ENCODE results near the gene CEMIP.

The CEMIP gene

DNA sequence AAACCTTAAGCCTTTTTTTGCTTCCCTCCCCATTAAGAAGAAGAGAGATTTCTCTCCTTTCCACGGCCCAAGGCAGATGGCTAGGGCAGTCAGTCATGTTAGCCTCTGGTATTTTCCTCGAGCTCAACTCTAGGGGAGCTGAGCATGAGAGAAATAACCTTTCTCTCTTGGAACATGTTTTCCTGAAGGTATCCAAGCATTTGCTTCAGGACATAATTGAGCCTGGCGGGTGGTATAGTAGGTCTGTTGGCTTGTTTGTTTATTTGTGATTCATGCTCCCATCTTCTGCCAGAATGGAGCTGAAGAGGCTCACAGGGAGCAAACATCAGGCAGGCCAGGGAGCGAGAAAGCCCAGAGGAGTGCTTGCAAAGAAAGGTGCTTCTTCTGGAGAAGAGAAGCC lies 108.0 kb downstream of the CEMIP start:
- Histone ChIP-seq H3K4me2 (ENCODE audit: low read depth, low read length) (no peak overlapping the region), H3K9me3 (replicated peaks; ENCODE audit: insufficient read depth, low read length) (no peaks in the 10 kb centered on the region), H3K4me3 (ENCODE audit: low read length) (no peak overlapping the region), H3K9ac (ENCODE audit: low read length) (no peak overlapping the region), H3K27ac (ENCODE audit: low read length) (no peak overlapping the region), H3K4me1 (ENCODE audit: low read length) (no peaks in the 10 kb centered on the region), H2AFZ (ENCODE audit: low read length) (no peak overlapping the region), H3F3A (ENCODE audit: insufficient read depth, low read length) (no peaks in the 10 kb centered on the region), H3K27me3 (replicated peaks; ENCODE audit: insufficient read depth, low read length) (no peaks in the 10 kb centered on the region), H4K20me1 (ENCODE audit: insufficient read depth, low read length) (no peaks in the 10 kb centered on the region), H3K36me3 (replicated peaks; ENCODE audit: insufficient read depth, low read length) (no peaks in the 10 kb centered on the region), H3K9me2 (replicated peaks; ENCODE audit: insufficient read depth, low read length) (no peaks in the 10 kb centered on the region), H3K79me2 (ENCODE audit: low read length) (no peaks in the 10 kb centered on the region)
- DNase-seq: no peak
- TF ChIP-seq EZH2phosphoT487 (IDR thresholded peaks at IDR 0.05; ENCODE audit: low read length) (no peak), EZH2 (optimal IDR thresholded peaks at IDR 0.05; ENCODE audit: low read depth, low read length) (no peak), CTCF (IDR thresholded peaks at IDR 0.05; ENCODE audit: low read length) (no peak)

DNA sequence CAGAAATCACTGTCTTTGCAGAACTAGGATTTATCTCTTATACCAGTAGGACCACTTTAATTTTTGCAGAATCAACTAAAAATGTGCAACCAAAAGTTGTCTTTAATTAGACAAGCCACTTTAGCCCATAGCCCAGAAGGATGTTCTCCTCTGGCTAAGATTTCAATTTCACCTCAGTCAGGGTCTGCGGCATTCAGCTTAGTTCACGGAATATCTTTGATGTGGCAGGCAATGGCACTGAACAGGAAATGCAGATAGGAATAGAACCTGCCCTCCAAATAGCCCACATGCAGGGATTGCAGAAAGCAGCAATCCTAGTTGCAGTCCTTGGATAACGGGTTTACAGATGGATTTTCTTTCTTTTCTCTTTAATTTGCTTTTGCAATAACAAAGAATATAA lies 109.7 kb downstream of the CEMIP start:
- TF ChIP-seq EZH2phosphoT487 (IDR thresholded peaks at IDR 0.05; ENCODE audit: low read length) (no peak), CTCF (IDR thresholded peaks at IDR 0.05; ENCODE audit: low read length) (no peak), EZH2 (optimal IDR thresholded peaks at IDR 0.05; ENCODE audit: low read depth, low read length) (no peak)
- Histone ChIP-seq H3K4me1 (ENCODE audit: low read length) (no peaks in the 10 kb centered on the region), H3F3A (ENCODE audit: insufficient read depth, low read length) (no peaks in the 10 kb centered on the region), H3K27ac (ENCODE audit: low read length) (no peak overlapping the region), H3K4me3 (ENCODE audit: low read length) (no peak overlapping the region), H3K36me3 (replicated peaks; ENCODE audit: insufficient read depth, low read length) (no peaks in the 10 kb centered on the region), H3K9ac (ENCODE audit: low read length) (no peak overlapping the region), H3K9me2 (replicated peaks; ENCODE audit: insufficient read depth, low read length) (no peaks in the 10 kb centered on the region), H4K20me1 (ENCODE audit: insufficient read depth, low read length) (no peaks in the 10 kb centered on the region), H3K79me2 (ENCODE audit: low read length) (no peaks in the 10 kb centered on the region), H3K9me3 (replicated peaks; ENCODE audit: insufficient read depth, low read length) (no peaks in the 10 kb centered on the region), H3K27me3 (replicated peaks; ENCODE audit: insufficient read depth, low read length) (no peaks in the 10 kb centered on the region), H3K4me2 (ENCODE audit: low read depth, low read length) (no peak overlapping the region), H2AFZ (ENCODE audit: low read length) (no peak overlapping the region)
- DNase-seq: no peak

- H3K27me3 ChIP-seq (replicated peaks; ENCODE audit: insufficient read depth, low read length): no peaks in the 10 kb centered on the region
- H3K79me2 ChIP-seq (ENCODE audit: low read length): no peaks in the 10 kb centered on the region
- H3K9me2 ChIP-seq (replicated peaks; ENCODE audit: insufficient read depth, low read length): no peaks in the 10 kb centered on the region
- no peak overlapping the region for H3K4me3 ChIP-seq (ENCODE audit: low read length)
- no peak overlapping the region for H2AFZ ChIP-seq (ENCODE audit: low read length)
- H3K4me2 ChIP-seq (ENCODE audit: low read depth, low read length): no peak overlapping the region
- no peak for DNase-seq
- H3K9me3 ChIP-seq (replicated peaks; ENCODE audit: insufficient read depth, low read length): no peaks in the 10 kb centered on the region
- no peaks in the 10 kb centered on the region for H3K36me3 ChIP-seq (replicated peaks; ENCODE audit: insufficient read depth, low read length)
- no peak for TF ChIP-seq EZH2 (optimal IDR thresholded peaks at IDR 0.05; ENCODE audit: low read depth, low read length)
- TF ChIP-seq CTCF (IDR thresholded peaks at IDR 0.05; ENCODE audit: low read length): no peak
- no peak for TF ChIP-seq EZH2phosphoT487 (IDR thresholded peaks at IDR 0.05; ENCODE audit: low read length)
- H3K4me1 ChIP-seq (ENCODE audit: low read length): no peaks in the 10 kb centered on the region
- no peaks in the 10 kb centered on the region for H3F3A ChIP-seq (ENCODE audit: insufficient read depth, low read length)
- no peak overlapping the region for H3K9ac ChIP-seq (ENCODE audit: low read length)
- no peaks in the 10 kb centered on the region for H4K20me1 ChIP-seq (ENCODE audit: insufficient read depth, low read length)
- no peak overlapping the region for H3K27ac ChIP-seq (ENCODE audit: low read length)
Measured at GRCh38 chr15:80890341-80891005, 111.3 kb downstream of the CEMIP start.

Data from MM.1S (cell line).